ENCODE measurements around the gene MKLN1.
A peak's percentile ranks its signal among the peaks of the same experiment; 100 is the strongest.

The MKLN1 gene

GRCh38 chr7:131466735-131467365 lies 139.2 kb downstream of the MKLN1 start:
- DNase-seq (ENCODE audit: low read depth in 2 of 2) = no peak

- DNase-seq (ENCODE audit: low read depth in 2 of 2) = no peak
These were observed 140.1 kb downstream of the MKLN1 start for GRCh38 chr7:131467788-131468187.

DNA sequence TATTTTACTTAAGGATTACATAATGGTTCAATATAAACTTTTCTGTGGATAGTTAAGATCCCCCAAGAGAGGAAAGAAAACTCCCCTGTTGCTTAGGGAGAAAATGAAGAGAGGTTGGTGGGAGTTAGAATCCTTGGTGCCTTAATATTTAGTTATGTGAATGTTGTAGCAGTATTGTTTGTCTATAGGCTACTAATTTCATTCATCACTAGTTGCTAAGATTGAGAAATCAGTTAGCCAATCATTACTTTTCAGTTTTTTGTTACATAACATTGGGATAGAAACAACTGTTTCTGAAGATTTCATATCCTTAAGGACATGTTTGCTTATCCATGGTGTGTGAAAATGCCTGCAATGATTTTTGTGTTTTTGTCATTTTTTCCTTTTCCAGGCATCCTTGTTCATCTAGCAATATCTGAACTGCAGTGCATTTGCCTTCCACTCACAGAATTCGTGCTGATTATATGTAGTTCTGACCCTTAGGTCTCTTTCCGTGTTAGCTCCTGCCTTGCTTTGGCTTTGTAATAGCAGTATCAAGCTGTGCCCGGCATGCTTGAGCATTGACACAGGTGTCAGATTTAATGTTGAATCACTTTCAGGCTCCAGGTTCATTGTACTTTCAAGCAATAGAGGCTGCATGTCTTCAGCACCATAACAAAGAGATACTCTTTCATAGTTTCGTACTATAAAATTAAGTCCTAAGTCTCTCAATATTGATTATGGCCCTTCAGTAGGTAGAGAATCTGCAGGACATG lies 143.8 kb downstream of the MKLN1 start:
- no peak for DNase-seq (ENCODE audit: low read depth in 2 of 2)

GRCh38 chr7:131476740-131477139 lies 149.1 kb downstream of the MKLN1 start:
- DNase-seq (ENCODE audit: low read depth in 2 of 2) = no peak

GRCh38 chr7:131480384-131481315 lies 153.0 kb downstream of the MKLN1 start:
- DNase-seq (ENCODE audit: low read depth in 2 of 2) = no peak

- DNase-seq (ENCODE audit: low read depth in 2 of 2) = no peak
These were observed 155.1 kb downstream of the MKLN1 start for GRCh38 chr7:131482800-131483199.

GRCh38 chr7:131483586-131483985 lies 155.9 kb downstream of the MKLN1 start:
- no peak for DNase-seq (ENCODE audit: low read depth in 2 of 2)

DNA sequence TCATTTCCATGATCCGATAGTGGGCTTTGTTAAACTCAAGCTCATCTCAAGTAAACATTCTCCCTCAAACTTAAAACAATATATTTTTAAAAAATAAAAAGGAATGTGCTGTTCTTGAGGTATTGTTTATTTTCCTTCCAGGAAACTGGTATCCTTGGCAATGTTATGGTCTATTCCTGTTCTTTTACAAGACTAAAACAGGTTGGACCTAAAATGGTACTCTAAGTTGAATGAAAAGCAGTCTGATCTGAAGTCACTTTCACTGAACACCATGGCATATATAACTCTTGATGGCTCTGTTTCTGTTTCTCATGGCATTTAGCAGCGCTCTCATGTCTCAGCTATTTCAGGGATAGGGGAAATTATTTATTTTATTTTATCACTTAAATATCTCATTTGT lies 158.7 kb downstream of the MKLN1 start:
- DNase-seq (ENCODE audit: low read depth in 2 of 2) = no peak

DNA sequence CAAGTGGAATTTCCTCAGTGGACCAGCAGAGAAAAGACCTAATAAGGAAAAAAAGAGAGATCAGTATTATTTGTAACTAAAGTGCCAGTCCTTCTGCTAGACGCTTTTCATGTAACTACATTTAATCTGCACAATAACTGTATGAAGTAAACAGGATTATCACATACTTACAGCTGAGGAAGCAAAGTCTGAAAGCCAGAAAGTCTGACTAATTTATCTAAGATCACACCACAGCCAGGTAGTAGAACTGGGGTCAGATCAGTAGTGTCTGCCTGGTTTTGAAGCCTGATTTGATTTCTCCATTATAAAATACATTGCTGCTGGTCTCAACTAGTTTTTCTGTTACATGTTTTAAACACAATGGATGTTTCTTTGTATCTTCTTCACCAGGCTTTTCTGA lies 159.5 kb downstream of the MKLN1 start:
- no peak for DNase-seq (ENCODE audit: low read depth in 2 of 2)

DNA sequence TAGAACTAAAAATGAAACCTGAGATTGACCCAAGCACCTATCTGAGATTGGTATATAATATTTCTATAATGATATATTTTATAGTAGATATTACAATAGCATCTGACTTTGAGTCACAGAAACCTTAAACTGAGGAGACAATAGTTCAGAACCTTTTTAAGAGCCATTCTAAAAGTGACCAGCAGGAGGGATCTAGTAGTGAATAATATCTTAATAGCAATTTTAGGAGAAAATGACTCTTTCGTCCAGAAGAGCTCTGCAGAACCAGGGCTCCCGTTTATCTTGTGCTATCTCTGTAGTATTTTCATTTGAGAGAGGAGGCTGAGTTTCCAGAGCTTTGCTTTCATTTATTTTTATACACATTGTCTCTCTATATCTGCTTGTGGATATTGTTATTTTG lies 160.7 kb downstream of the MKLN1 start:
- no peak for DNase-seq (ENCODE audit: low read depth in 2 of 2)

DNA sequence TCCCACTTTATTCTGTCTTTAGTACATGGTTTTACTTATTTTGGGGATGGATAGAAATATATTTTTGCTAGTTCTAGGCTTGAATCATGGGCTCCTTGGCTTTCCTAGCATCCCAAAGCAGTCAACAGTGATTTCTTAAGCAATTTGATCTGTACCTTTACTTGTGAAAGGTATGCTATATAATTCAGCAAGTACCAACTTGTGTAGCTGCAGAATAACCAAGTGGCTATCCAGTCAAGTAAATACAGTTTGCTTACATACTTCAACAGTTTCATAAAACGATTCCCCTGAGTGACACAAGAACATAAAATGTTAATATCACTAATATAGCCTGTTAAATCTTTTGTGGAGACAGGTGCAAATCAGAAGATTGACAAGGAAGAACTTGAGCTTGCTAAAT lies 161.5 kb downstream of the MKLN1 start:
- no peak for DNase-seq (ENCODE audit: low read depth in 2 of 2)

GRCh38 chr7:131489881-131490280 lies 162.2 kb downstream of the MKLN1 start:
- DNase-seq (ENCODE audit: low read depth in 2 of 2) = no peak

- no peak for DNase-seq (ENCODE audit: low read depth in 2 of 2)
These were observed 165.4 kb downstream of the MKLN1 start for GRCh38 chr7:131493081-131493480.

DNA sequence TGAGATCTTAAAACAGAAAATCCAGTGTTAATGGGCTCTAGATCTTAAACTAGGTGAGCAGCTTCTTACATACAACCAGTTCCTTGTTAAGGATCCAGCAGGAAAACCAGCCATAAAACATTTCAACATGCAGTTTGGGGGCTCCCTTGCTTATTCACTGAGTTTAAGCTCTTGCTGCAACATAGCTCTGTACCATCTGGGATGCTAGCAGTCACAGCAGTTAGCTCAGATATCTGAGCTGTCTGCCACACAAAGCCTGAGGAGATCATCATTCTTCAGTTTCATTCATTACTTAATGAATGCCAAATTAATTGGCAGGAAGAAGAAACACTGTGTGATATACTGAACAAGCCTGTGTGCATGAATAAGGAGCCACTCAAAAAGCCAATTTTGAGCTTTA lies 165.9 kb downstream of the MKLN1 start:
- no peak for DNase-seq (ENCODE audit: low read depth in 2 of 2)

- no peak for DNase-seq (ENCODE audit: low read depth in 2 of 2)
These were observed 166.5 kb downstream of the MKLN1 start for GRCh38 chr7:131494182-131494581.

DNA sequence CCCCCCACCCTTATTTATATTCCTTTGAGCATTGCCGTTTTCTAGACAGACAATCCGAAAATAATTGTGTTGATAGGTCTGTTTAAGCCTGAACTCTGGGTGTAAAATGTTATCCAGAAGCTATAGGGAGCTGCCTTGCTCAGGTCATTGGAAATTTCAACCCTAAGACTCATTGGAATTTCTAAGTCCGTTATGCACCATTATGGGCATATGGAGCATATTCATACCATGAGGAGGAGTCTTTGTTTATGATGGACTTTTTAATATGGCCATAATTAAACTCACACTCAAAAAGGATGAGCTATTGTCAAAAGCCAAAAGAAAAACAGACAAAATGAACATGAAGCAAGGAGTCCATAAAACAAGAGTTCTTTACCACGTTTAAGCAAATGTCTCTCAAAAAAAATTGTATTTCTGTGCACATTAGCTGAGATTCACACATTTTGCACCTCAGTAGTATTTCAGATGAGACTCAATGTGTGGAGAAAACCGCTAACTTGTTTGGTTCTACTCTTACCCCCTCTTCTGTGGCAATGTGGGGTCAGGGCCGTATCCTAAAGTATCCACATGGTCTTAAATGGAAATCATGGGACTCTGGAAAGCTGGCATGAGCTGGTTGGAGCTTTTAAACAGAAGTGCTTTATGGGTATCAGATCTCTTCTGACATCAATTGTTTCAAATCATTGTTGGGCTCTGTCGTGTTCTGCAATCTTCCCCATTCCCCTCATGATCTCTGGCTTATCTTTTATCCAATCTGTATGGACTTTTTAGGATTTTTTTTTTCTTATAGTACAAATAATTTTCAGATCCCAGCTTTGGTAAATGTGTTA lies 168.2 kb downstream of the MKLN1 start:
- no peak for DNase-seq (ENCODE audit: low read depth in 2 of 2)

GRCh38 chr7:131497454-131497853 lies 169.8 kb downstream of the MKLN1 start:
- DNase-seq (ENCODE audit: low read depth in 2 of 2) = no peak

- DNase-seq (ENCODE audit: low read depth in 2 of 2) = no peak
These were observed 170.7 kb downstream of the MKLN1 start for GRCh38 chr7:131498237-131498885.

DNA sequence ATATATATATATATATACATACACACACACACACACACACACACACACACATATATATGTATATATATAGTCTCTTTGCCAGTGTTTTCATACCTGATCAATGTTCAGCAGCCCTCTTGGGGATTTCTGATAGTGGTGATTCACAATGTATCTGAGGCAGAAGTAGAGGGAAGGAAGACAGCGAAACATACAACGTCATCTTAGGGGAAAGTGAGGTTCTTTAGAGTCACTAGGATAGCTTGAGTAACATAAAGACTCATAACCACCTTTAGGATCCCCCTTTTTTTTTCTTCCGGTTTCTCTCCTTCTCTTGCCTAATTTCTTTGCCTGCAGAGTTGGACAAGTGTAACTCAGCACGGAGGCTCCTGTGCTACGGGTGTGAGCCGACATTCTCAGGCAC lies 172.1 kb downstream of the MKLN1 start:
- DNase-seq (ENCODE audit: low read depth in 2 of 2) = no peak

GRCh38 chr7:131500357-131500756 lies 172.7 kb downstream of the MKLN1 start:
- DNase-seq (ENCODE audit: low read depth in 2 of 2) = no peak

- peak; percentile 26 to 33 for DNase-seq (ENCODE audit: low read depth in 2 of 2)
These were observed 173.7 kb downstream of the MKLN1 start for GRCh38 chr7:131501422-131501821.
